Measurements from ENCODE around the gene INPP5A.
A peak's percentile ranks its signal among the peaks of the same experiment; 100 is the strongest.

Gene INPP5A

GRCh38 chr10:132708441-132708840, 170.9 kb downstream of the INPP5A start:
- no peak for DNase-seq (ENCODE audit: low read depth)

DNA sequence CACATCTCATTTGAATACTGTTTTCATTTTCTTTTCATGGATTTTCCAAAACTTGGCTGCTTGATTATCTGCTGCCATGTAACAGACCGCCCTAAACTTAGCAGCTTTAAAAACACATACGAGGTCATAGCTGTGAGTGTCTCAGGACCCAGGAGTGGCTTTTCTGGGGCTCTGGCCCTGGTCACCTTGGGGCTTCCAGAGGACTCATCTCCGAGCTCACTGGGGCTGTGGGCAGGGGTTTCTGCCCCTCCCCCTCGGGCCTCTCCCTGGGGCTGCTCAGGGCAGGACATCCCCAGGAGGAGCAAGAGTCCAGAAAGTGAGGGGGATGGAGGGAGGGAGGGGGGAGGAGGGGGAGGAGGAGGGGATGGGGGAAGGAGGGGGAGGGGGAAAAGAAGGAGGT, 171.3 kb downstream of the INPP5A start:
- no peak for DNase-seq (ENCODE audit: low read depth)

GRCh38 chr10:132709471-132709951, 171.9 kb downstream of the INPP5A start:
- no peak for DNase-seq (ENCODE audit: low read depth)

GRCh38 chr10:132710036-132710686, 172.6 kb downstream of the INPP5A start:
- DNase-seq (ENCODE audit: low read depth) = no peak

- no peak for DNase-seq (ENCODE audit: low read depth)
Observed at GRCh38 chr10:132710746-132711612, 173.4 kb downstream of the INPP5A start.

- no peak for DNase-seq (ENCODE audit: low read depth)
Observed at GRCh38 chr10:132711613-132712121, 174.1 kb downstream of the INPP5A start.

DNA sequence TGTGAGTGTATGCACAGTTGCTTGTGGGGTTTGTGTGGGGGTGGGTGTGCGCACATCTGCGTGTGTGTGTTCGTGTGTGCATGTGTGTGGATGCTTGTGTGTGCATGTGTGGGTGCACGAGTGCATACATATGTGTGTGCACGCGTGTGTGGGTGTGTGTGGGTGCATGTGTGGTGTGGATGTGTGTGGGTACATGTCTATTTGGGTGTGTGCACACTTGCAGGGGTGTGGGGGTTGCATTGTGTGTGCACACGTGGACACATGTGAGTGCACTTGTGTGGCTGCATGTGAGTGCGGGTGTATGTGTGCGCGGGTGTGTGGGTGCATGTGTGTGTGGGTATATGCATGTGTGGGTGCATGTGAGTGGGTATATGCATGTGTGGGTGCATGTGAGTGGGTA, 174.7 kb downstream of the INPP5A start:
- no peak for DNase-seq (ENCODE audit: low read depth)

- no peak for DNase-seq (ENCODE audit: low read depth)
Observed at GRCh38 chr10:132712743-132713142, 175.2 kb downstream of the INPP5A start.

DNA sequence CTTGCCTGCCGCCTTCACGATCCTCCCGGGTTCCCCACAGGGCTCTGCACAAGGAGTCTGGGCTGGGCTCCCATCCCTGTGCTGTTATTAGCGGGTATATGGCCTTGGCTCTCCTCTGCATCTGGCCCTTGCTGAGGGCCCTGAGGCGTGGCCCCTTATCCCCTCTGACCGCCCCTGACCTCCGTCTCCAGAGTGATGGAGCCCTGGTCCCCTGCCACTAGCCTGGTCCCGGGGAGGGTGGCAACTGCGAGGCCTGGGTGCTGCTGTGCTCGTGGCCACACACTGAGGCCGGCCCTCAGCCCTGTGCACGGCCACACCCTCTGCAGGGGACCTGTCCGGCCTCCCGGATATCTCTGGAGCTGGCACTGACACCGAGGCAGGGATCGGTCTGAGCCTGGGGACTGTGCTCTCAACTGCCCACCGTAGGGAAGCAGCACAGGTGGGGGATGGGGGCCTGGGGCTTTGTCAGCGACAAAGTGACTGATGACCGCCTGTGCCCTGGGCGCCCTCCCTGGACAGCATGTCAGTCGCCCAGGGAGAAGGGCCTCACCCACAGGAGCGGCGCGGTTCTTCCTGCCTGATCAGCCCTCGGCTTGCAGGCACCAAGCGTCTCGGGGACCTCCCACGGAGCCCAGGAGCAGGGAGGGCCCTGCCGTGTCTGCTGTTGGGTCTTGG, 176.0 kb downstream of the INPP5A start:
- DNase-seq (ENCODE audit: low read depth) = no peak

DNA sequence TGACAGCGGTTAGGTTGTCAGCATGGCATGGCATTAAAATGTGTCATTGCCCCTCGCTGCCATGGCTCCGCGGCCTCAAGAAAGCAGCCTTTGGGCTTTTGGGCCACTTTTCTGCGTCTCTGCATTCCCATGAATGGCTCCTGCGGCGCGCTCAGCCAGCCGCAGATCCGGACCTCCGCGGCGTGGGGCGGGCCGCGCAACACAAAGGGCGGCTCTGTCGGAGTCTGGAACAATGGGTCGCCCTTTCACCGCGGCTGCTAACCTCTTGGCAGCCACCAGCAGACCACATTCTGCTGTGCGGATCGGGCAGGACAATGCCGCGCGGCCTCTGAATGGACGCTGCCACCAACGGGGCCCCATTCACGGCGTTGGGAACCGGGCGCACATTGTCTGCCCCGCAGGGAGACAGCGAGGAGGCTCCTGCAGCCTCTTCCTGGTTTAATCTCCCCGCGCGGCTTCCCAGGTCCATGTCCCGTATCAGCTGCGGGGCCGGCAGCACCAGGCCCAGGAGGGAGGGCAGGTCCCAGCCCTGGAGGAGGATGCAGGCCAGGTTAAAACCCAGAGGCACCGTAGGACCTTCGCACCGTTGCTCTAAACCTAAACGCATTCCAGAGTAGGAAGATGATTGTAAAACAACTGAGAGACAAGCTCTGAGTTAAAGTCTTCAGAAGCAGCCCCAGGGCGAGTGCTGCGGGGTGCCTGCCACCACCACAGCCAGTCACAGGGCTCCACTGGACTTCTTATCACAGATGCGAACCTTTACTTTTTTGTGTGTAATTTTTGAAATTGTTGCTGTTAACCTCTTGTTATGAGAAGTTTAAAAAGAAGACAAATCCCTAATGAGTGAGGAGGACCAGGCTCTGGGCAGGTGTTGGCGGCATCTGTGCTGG, 176.8 kb downstream of the INPP5A start:
- DNase-seq (ENCODE audit: low read depth) = no peak

DNA sequence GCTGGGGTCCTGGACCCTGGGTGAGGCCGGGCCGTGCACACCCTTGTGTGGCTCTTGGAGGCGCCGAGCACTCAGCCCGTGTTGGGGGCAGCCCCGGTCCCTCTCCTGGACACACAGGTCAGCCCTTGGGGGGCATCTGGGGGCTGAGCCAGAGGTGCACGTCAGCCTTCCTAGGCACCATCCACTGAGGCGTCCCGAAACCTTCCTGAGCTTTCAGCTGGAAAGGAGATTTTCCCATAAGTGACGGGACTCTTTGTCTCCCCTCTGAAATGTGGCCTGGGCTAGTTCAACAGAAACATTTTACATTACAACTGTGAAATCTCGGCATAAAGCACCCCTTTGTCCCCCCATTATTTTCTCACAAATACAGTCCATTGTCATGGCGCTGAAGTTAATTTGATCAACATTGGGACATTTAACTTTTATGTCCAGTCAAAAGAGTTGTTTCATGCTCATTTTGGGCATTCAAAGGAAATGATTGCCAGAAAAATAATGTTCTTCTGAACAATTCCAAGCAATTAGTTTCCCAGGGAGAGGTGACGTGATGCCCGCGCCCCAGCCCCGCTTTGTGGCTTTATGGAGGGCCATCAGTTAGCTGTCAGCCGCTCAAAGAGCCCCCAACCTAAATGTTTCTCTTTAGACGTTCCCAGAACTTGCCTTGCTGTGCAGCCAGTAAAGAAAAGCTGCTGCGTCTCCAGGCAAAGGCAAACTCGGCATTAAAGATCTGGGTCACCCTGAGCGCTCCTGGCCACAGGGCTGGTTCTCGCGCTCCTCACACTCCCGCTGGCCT, 177.6 kb downstream of the INPP5A start:
- no peak for DNase-seq (ENCODE audit: low read depth)

DNA sequence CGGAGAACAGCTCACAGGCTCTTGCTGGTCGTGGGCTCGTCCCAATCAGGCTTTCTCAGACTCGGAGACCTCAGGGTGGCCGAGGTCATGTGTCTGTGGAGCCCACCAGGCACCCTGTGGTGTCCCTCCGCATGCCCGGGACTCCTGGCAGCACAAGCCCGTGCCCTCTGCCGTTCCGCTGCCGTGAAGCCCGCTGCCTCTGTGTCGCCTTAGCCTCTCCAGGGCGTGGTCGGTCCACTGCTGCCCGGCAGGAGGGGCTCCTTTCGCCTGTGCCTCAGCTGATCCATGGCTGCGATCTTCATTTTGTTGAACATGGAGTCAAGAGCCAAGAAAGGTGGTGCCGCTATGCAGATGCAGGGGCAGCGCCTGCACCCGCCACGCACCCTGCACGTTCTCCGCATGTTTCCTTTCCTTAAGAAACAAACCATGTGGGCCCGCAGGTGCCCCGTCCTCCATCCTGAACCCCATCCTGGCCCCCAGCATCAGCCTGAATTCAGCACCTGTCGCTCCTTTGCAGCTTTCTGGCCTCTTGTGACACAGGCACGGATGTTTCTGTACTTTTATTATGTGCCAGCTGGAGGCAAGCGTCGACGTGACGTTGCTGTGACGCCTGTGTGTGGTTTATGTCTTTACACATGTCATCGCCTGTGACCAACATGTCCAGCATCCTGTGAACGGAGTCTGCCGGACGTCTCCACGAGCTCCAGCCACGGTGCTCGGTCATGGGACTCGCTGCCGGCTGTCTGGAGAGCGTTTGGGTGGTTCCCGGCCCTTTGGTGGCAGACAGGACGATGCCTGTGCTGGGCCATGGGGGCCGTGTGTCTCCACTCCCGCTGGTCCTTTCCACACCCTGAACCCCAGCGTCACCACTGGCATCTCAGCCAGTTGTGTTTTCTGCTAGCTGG, 178.4 kb downstream of the INPP5A start:
- no peak for DNase-seq (ENCODE audit: low read depth)

DNA sequence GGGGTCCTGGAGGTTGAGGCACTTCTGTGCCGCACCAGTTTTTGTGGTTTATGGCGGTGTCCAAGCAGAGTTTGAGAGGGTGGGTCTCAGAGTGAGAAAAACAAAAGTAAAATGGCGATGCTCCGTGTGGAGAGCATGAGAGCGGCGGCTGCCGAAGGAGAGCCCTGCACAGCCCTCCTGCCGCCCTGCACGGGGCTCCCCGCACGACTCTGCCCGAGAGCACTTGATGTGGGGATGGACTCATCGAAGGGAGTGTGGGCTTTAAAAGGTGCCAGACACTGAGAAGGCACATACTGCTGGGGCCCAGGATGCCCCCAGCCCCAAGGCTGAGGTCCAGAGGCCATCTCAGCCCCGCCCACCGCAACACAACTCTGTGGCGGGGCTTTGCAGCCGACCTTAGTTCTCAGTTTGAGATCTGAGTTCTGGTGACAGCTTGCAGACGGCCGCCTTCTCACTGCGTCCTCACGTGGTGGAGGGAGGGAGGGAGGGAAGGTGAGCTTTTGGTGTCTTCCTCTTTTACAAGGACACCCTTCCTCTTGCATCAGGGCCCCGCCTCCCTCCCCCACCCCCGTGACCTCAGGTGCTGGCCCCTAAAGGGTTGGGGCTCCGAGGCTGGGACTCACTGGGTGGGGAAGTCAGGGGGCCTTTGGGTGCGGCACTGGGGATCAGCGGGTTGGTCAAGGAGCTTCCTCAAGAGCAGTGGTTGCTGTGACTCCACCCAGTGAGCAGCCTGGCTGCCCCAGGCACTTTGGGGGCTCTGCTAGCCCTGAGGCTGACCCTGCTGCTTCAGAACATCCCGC, 179.3 kb downstream of the INPP5A start:
- no peak for DNase-seq (ENCODE audit: low read depth)

GRCh38 chr10:132721725-132722124, 184.1 kb downstream of the INPP5A start:
- DNase-seq (ENCODE audit: low read depth) = no peak

GRCh38 chr10:132722394-132723329, 185.1 kb downstream of the INPP5A start:
- no peak for DNase-seq (ENCODE audit: low read depth)

GRCh38 chr10:132723330-132723970, 185.9 kb downstream of the INPP5A start:
- no peak for DNase-seq (ENCODE audit: low read depth)

GRCh38 chr10:132724446-132724845, 186.9 kb downstream of the INPP5A start:
- DNase-seq (ENCODE audit: low read depth) = peak; percentile 95

Data from amniotic epithelial cell (primary cell).